Stimulated activated CD4-positive, alpha-beta T cell treated with anti-CD3 and anti-CD28 coated beads, Interleukin-12 subunit alpha, Interleukin-12 subunit beta, amount 100 ng/mL, for 24 hours (primary cell): ENCODE measurements around the gene PPM1L.

Source experiments
- DNase-seq, 2 experiments: peaks; one replicate each; pipeline ENCODE4 v3.0.0-alpha.2; 2020; ENCODE audit warnings: low read depth in 2 of 2

PPM1L gene

GRCh38 chr3:160928183-160928726, 172.2 kb downstream of the PPM1L start:
- DNase-seq = no peak

DNA sequence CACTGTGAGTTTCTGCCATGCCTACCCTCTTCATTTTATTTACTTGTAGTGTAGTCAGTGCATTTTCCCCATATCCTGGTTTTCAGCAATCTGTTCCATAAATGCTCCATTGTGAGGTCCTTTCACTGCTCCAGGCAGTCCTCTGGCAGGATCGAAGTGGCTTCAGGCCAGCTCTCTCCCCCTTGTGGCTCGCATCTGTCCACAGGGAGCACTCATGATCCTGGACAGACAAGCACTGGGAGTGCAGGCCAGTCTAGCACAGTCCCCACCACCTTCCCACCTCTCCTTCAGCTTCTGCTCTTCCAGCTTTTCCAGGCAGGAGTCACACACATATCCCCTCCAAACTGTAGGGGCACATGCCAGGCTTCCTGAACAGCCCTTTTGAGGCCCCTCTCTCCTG, 173.6 kb downstream of the PPM1L start:
- DNase-seq = no peak

- no peak for DNase-seq
Observed at GRCh38 chr3:160931474-160931873, 175.4 kb downstream of the PPM1L start.

- no peak for DNase-seq
Observed at GRCh38 chr3:160935413-160936095, 179.5 kb downstream of the PPM1L start.

DNA sequence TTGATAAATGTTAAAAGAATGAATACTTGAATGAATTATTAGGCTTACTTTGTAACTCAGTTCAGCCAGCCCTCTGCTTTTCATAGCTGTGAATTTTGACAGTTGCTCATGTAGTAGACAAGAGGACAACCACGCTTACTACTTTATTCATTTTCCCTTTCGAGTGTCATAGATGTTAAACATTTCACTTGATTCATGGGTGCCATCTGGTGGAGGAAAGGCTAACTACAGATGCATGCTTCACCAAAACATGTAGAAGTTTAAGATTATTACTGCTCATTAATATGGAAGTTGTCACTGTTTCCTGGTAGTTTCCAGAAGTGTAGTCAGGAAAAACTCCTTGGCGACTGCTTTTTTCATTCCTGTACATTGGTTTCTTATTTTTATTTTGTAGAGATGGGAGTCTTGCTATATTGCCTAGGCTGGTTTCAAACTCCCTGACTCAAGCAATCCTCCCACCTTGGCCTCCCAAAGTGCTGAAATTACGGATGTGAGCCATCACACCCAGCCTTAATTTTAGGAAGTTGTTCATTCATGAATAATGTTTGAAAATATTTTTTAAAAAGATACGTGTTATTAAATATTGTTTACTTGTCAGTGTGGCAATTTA, 186.0 kb downstream of the PPM1L start:
- peak; percentile 20 to 63 for DNase-seq

DNA sequence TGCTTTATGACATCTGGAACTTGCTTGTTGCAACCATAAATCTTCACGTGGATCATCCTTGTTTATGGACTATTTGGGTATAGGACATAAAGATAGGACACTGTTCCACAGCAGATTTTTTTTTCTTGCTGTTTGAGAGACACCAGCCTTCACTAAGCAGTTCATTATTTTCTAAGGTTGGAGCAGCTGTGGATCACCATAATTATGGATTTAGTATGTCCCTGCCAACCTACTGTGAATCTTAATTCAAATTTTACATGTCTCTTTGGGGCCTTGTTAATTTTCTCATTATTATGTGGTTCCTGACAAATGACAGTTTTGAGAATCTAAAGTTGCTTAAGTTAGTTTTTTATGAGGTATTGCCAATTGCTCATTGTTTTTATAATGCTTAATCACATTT, 188.0 kb downstream of the PPM1L start:
- DNase-seq = no peak

- no peak for DNase-seq
Observed at GRCh38 chr3:160945336-160945735, 189.3 kb downstream of the PPM1L start.

- no peak for DNase-seq
Observed at GRCh38 chr3:160948273-160948672, 192.2 kb downstream of the PPM1L start.

DNA sequence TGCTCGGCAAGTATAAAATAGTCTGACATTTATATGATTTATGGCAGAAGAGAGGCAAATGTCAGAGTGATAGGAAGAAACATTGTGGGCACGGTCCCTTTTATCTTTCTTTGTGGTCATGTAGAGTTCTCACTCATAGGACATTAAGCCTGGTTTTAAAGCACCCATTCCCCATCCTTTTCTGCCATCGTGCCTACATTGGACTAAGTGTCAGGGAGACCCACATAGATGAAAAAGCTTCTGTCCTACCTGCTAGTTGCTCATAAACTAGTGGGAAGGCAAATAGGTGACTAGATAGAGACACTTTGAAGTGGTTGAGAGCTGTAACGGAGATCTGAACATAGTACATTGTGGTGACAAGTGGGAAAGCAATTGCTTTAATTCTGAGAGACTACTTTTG, 193.4 kb downstream of the PPM1L start:
- DNase-seq = no peak

DNA sequence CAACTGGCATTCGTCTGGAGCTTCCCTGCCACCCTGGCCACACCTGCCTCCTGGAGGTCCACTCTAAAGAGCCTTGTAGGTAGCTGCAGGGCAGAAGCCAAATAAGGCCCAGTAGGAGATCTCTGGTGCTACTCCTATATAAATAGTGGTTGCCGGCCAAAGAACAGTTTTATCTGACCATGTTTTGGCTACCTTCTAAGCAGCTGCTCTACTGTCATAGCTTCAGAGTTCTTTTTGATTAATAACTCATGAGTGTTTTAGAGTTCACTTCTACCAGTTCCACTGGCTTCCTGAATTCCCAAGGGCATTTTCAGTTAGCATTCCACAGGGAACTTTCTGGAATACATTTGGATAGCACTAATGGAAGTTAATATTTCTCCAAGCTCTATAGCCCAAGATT, 194.5 kb downstream of the PPM1L start:
- no peak for DNase-seq

DNA sequence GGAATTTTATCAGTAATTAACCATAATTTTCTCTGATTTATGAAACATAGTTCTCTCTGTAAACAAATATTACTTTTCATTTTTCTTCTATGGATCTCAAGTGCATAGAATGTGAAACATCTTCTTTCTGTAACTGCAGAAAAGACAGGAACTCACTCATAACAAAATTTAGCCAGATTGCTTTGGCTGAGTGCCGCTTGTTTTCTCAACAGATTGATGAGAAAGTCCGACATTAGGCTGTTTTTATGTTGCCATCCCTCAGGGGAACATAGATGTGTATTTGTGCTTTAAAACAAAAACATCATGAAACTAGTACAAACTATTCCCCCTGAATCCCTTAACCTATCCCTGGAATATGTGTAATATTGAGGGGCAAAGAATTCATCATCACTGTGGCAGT, 194.9 kb downstream of the PPM1L start:
- no peak for DNase-seq

GRCh38 chr3:160951642-160952487, 195.8 kb downstream of the PPM1L start:
- DNase-seq = no peak

DNA sequence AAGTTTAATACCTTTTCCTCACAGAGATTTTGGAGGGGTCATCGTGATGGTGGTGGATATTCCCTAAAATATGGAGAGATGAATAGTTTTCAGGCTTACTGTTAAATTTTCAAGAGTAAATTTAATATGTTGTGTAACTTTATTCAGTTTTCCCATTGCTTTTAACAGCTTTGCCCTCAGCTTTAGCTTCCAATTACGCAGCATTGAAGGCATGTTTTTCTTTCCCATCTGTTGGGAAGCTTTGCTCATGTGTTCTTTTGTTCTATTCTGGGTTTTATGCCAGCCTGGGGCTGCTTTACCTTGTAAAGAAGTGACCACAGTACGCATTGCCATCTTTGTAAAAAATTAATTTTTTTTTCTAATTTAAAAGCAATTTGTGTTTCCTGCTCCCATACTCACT, 197.7 kb downstream of the PPM1L start:
- DNase-seq = no peak

DNA sequence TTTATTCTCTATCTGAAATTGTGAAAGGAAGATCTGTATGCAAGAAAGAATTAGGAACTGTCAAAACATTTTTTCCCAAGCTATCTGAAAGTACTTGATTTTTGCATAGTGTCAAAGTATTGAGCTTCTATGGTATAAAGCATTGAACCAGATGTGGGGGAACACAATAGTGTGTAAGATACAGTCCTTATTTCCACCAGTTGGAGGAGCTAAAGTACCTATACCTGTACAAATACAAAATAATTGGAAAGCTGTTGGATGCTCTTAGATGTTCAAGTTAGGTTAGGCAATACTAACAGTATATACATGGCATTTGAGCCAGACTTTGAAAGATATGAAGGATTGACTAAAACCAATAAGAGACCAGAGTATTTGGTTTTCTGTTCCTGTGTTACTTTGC, 200.8 kb downstream of the PPM1L start:
- no peak for DNase-seq

- no peak for DNase-seq
Observed at GRCh38 chr3:160960568-160960967, 204.5 kb downstream of the PPM1L start.

GRCh38 chr3:160963949-160964348, 207.9 kb downstream of the PPM1L start:
- no peak for DNase-seq

- DNase-seq = no peak
Observed at GRCh38 chr3:160968761-160969160, 212.7 kb downstream of the PPM1L start.

DNA sequence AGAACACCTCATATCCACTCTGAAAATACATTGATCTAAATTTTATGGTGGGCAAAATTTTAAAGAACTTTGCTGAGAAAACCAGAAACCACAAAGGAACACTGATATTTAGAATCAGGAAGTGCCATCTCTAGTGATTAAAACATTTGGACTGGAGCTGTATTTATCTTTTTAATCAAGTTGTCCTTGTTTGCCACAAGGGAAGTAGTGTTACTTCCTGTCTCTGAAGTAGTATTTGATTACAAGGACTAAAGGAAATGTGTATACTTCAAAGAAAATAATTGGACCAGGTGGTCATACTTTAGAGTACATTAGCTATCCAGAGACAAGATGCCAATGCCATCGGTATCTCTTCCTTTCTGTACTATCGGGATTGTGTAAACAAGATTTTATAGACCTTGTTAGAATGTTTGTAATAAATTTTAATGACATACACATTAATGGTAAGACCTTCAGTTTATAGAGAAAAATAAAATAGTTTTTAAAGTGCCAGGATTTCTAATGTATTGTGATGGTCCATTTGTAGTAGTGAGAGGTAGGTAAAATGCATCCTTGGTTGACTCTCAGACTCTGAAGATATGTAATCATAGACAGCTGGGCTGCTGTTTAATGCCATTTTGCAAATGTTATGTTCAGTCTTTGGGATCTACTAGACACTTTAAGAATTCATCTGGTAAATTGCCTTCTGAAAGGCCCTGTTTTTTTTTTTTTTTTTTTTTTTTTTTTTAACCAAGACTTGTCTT, 217.2 kb downstream of the PPM1L start:
- DNase-seq = no peak

DNA sequence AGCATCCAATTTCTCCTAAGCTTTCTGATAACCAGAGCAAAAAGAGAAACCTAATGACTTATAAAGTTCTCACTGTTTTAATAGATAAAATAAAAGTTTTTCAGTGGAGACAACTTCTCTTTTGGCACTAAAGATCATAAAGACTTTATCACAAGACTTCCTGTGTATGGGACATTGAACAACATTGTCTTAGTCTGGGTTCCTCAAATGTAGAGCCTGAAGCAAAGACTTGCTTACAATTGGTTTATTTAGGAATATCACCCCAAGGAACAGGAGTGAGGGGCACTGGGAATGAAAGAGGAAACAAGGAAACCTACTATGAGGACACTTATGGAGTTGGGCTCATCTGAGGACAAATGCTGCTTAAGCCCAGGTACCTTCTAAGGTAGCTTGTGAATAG, 221.7 kb downstream of the PPM1L start:
- no peak for DNase-seq

DNA sequence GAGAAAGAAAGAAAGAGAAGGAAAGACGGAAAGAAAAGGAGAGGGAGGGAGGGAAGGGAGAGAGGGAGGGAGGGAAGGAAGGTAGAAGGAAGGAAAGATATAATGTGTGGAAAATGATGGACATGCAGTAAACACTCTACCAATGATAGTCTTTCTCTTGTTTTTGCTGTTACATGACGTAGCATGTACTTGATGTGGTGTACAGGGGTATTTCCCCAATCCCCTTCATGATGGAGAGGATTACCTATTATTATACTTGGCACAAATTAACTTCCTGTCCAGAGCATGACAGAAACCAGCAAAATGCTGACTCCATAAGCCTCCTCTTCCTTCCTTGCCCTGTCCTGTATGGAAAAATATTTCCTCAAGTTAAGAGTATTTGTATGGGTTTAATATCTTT, 224.7 kb downstream of the PPM1L start:
- DNase-seq = no peak

DNA sequence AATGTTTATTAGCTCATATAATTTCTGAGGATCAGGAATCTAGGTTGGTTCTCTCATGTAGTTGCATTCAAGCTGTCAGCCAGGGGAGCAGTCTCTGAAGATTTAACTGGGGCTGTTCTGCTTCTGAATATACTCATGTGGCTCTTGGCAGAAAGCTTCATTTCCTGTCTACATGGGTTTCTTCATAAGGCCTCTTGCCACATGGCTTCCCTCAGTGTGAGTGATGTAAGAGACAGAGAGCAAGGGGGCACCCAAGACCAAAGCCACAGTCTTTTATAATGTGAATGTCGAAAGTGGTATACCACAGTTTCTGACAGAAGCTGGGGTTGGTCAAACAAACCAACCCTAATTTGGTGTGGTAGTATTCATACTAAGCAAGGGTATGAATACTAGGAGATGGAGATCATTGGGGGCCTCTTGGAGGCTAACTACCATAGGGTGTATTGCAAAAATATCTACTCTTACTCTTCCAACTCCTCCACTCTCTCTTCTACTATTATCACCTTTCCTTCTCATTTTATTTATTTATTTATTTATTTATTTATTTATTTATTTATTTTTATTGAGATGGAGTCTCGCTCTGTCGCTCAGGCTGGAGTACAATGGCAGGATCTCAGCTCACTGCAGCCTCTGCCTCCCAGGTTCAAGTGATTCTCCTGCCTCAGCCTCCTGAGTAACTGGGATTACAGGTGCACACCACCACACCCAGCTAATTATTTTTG, 225.3 kb downstream of the PPM1L start:
- DNase-seq = no peak
